ENCODE data around the gene ZNF746.
"Not testable (repeated sequence)": the region's sequence is repeated elsewhere in the genome, so short reads cannot be mapped to it uniquely, and the experiment has no call there.

Gene ZNF746

DNA sequence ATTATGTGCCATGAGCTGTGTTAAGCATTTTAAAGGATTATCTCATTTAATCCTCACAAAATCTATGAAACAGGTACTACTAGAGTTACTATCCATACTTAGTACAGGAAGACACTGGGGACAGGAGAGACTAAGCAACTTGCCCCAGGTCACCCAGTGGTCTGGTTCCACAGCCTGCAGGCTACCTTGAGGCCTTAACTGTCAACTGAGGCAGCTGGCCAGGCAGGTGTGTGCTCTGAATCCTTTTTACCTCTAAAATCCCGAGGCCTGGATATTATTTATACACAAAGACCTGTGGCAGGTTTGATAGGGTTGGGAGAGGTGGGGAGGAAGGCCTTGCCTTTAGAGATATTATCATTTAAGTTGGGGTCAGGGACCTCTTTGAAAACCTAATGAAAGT lies 39.8 kb downstream of the ZNF746 start:
- no peak for DNase-seq

DNA sequence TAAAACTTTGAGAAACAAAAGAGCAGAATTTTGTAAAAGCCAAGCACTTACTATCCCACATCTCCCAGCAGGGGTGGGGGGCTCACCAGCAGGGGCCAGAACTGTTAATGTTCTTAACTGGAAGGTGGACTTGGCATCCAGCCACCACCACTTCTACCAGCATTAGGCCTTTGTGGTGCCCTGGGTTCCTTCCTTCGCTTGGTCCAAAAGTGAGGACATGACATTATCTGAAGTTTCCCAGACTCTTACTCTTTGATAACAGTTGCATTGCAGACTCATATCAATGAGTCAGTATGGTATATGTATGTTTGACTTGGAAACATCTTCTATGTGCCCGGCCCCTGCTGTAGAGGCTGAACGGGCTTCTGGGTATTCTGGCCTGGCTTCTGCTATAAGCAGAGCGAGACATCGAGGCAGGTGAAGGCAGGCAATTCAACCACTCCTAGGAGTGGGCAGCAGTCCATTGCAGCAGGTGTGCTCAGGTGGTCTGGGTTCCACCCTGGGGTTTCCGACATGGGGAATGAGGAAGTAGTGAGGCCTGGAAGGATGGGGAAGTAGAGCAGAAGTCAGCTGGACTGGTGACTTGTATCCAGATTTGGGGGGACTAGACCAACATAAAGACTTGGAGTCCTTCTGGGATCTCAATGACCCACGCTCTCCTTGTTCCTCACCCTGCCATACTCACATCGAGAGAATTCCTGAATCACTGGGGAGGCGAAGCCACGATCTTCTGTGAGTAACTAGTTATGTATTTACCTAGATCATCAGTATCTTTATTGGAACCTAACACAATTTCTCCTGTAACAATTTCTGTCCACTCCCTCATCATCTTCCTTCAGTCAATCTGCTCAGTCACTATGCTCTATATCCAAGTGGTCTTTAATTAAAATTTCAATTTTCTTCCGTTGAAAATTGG lies 40.8 kb downstream of the ZNF746 start:
- DNase-seq = no peak

DNA sequence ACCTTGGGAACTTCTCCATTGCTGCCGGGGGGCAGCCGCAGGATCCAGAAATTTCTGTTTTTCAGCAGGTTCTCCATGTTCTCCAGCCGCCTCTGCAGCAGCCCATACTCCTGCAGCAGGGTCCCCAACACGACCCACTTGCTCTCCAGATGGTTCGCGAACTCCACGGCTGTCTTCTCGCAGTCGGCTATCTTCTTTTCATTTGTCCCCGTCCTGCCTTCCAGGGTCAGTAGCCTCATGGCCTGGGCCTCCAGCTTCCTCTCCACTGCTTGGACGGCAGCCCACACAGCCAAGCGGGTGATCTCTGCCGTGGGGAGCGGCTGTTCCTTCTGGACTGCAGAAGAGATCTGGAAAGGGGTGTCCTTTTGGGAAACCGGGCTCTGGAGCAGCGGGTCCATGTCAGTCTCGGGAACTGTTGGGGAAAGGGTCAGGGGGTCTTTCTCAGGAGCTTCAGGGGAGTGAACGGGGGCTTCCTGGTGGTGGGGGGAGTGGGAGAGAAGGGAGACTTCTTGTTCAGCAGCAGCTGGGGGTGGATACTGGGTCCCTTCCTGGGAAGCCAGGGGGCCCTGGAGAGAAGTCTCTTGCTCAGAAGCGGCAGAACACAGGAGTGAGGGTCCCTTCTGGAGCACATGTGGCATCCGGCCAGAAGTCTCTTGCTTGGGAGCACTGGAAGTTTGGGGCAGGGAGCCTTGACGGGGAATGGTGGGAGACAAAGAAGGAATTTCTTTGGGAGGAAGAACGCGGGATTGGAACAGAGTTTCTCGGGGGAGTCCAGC lies 42.2 kb downstream of the ZNF746 start:
- DNase-seq = no peak

DNA sequence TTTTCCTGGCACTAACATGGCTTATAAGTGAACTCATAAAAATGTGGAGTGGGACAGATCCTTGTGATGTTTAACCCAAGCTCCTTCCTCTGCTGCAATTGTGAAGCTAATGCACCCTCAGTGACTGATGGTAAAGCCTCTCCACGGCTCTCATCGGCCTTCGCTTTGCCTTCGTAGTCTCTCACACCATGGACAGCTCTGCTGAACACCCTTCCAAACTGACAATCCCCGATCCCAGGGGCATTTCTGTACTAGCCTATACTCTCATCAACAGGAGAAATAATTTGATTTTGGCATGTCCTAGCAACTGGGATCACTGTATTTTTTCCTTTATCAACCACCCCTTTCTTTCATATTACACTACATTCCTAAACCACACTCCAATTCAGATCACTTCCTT lies 42.9 kb downstream of the ZNF746 start:
- no peak for DNase-seq

DNA sequence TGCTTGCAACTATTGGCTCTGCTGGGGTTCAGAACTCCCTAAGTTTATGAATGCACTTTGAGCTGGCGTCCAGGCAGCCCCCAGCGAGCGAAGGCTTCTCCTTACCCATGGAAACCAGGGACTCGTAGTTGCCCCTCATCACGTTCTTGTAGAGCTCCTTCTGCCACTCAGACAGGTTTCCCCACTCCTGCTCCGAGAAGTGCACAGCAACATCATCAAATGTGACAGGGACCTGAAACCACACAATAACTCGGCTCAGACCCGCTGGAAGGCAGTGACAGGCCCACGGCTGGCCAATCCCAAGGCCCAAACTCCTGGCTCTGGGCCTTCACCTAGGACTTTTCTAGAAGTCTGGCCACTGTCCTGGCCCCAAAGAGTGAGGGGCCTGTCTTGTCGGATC lies 43.6 kb downstream of the ZNF746 start:
- DNase-seq = no peak

DNA sequence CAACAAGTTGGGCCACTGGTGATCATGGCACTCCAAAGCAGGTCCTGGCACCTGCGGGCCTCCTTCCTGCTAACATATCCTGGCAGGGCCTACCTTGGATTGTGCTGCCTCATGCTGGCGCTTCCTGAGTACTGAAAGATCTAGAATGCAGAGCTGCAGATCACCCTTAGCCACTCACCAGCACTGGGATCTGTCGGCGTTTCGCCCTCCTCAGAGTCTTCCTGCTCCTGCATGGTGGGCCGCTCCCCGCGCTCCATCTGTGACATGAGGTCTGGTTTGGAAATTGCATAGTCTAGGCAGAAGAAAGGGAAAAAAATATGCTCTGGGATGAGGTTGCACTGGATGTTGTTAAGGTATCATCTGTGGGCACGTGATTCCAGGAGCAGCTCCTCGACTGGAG lies 46.8 kb downstream of the ZNF746 start:
- DNase-seq = no peak

DNA sequence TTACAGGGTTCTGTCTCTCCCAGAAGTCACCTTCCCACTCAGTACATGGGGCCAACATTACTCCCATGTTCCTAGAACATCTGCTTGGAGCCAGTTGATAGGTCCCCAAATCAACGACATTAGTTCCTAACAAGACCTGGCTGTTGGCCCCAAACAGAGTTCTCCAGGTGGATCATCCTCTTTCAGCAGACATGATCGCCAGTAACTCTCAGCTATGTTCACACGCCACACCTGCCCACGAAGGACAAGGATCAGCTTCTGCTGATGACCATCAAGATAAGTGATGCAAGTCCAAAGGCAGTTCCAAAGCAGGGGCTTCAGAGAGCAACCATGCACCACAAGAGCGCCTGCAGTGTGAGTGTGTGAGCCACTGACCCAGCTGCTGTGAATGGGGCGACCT lies 47.7 kb downstream of the ZNF746 start:
- DNase-seq = no peak

DNA sequence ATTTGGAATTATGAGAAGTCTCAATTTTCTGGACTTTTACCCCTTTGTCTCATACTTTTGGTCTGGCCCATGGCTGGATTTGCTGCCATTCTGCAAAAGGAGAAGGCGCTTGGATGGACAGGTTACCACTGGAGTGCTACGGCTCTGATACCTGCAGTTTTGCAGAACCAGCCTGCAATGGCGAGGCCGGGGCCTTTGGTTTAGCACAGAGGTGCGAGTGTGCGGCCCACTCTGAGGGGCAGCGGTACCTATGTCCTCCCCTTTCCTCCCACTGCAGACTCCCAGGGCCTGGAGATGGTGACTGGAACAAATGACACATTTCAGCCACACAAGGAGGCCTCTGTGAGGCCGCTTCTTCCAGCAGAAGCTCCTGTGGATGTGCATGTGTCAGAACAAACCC lies 48.6 kb downstream of the ZNF746 start:
- DNase-seq = no peak

DNA sequence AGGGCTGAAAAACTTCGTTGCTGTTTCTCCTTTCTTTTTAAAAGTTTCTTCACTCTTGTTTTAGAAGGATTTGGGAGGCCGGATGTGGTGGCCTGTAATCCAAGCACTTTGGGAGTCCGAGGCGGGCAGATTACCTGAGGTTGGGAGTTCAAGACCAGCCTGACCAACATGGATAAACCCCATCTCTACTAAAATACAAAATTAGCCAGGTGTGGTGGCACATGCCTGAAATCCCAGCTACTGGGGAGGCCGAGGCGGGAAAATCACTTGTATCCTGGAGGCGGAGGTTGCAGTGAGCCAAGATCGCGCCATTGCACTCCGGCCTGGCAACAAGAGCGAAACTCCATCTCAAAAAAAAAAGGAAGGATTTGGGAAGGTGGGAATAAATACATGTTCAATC lies 51.6 kb downstream of the ZNF746 start:
- not testable (repeated sequence) for DNase-seq

DNA sequence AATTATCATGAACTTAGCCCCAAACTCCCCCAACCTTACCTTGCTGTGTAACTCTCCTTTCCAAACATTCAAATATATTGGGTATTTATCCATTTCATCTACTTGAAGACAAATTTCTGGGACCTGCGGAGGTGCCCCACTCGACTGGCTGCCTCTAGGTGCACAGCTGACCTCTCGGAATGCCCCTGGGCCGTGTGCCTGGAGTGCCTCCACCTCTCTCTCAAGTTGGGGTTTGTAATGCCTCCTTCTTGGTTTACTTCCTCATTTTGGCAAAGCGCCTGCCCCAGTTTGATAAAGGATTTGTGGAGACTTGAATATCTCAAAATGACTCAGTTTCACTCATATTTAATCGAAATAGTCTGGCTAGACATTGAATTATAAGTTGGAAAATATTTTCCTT lies 53.3 kb downstream of the ZNF746 start:
- no peak for DNase-seq

DNA sequence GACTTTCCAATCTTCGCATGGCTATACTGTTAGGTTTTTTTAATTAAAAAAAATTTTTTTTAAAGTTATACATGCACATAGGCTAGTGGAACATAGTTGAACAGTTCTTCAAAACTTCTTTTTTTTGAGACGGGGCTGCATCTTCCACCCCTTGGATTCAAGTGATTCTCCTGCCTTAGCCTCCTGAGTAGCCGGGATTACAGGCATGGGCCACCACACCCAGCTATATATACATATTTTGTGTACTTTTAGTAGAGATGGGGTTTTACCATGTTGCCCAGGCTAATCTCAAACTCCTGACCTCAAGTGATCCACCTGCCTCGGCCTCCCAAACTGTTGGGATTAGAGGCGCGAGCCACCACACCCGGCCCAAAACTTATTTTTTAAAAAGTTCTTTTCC lies 54.1 kb downstream of the ZNF746 start:
- DNase-seq = no peak

DNA sequence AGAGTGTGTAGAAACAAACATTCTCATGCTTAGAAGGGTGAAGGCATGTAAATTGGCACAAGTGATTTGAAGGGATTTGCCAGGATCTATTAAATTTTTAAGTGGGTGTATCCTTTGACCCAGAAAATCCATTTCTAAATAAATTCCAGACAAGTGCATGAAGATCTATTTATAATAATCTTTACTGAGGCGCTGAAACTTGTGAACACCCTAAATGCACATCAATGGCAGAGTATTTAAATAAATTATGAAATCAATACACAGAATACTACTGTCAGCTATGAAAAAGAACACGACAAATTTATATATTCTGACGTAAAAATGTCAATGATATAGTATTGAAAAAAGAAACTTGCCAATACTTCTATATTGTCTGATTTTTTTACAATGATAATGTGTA lies 54.7 kb downstream of the ZNF746 start:
- no peak for DNase-seq

DNA sequence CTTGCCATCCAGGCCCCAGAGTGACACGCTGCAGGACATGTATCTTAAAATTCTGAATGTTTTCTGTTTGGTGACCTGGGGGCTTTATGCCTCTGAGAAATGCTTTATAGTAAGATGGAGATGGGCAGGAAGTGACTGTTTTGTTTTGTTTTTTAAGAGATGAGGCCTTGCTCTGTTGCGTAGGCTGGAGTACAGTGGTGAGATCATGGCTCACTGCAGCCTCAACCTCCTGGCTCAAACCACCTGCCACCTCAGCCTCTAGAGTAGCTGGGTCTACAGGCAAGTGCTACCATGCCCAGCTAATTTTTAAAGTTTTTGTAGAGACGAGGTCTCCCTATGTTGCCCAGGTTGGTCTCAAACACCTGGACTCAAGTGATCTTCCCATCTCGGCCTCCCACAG lies 57.4 kb downstream of the ZNF746 start:
- DNase-seq = no peak

DNA sequence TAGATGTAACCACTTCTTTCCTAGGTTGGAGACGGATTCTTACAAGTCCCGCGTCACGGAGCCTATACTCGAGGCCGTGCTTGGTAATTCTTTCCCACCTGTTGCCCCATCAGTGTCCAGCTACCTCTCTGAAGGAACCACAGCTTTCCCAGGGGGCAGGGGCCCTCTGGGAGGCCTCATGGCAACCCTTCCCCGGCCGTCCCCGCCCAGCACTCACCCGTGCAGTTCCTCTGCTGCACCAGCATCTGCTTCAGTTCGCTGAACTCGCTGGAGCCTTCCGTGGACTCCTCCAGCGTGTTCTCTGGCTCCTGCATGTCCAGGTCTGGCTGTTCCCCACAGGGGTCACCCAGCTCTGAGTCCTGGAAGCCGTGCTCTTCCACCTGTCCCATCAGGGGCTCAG lies 61.3 kb downstream of the ZNF746 start:
- no peak for DNase-seq

DNA sequence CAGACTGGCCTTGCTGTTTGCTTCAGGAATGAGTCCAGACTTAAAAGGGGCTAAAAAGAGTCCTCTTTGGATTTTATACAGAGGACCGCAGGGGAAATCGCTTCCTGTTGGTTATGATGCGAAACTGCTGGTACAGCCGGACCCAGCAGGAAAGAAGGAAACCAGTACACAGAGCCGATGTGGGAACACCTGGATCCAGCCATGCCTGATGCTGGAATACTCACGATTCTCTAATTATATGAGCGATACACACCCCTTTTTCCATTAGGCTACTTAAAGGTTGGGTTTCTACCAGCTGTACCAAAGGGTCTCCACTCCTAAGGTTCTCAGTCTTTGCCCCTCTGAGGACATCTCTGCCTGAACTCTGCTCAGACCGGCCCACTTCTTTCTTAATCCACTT lies 64.5 kb downstream of the ZNF746 start:
- DNase-seq = no peak

DNA sequence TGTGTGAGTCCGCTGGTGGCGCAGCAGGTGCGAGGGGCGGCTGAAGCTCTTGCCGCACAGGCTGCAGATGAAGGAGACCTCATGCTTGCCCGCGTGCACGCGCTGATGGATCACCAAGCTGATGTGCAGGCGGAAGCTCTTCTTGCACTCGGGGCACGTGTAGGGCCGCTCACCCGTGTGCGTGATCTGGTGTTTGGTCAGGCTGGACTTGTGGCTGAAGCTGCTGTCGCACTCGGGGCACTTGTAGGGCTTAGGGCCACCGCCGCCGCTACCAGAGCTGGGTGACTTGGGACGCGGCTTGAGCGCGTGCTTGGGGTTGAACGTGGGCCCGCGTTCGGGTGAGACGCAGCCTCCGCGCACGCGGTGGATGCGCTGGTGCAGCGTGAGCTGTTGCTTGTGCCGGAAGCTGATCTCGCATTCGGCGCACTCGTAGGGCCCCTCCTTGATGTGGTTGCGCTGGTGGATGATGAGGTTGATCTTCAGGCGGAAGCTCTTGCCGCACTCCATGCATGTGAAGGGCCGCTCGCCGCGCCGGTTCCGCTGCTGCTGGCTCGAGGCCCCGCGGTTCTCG lies 65.4 kb downstream of the ZNF746 start:
- no peak for DNase-seq

DNA sequence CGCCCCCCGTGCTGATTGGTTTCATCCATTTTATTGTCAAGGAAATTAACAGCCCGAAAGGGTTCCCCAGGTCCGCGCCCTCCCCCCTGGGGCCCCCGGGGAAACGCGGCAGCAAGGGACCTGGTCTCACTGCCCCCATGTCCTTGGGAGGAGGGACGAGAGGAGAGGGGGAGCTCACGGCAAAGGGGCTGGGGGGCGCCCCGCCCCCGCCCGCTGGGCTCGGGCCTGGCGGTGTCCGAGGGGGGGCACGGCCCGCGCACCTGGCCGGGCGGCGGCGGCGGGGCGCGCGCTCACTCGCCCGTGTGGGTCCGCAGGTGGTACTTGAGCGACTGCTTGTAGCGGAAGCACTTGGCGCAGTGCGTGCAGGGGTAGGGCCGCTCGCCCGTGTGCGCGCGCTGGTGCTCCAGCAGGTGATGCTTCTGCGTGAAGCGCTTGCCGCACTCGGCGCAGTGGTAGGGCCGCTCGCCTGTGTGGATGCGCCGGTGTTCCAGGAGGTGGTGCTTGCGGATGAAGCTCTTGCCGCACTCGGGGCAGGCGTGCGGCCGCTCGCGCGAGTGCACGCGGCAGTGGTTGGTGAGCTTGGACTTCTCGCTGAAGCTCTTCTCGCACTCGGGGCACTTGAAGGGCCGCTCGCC lies 66.0 kb downstream of the ZNF746 start:
- DNase-seq = no peak

DNA sequence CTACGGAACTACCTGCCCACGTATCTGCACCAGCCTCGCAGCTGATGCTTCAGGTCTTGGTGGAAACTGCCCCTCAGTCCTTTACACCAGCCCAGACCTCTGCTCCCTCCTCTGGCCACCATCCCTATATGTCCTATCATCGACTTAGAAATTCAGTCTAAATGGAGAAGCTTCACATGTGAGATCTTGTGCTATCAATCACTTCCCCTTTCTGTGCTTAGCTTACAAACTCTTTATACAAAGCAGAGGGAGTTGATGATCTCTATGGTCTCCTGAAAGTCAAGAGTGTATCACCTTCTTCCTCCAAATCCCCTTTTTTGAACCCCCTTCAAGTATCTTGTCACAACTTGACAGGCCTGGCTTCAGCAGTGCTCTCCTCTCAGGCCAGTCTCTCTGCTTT lies 67.4 kb downstream of the ZNF746 start:
- no peak for DNase-seq

DNA sequence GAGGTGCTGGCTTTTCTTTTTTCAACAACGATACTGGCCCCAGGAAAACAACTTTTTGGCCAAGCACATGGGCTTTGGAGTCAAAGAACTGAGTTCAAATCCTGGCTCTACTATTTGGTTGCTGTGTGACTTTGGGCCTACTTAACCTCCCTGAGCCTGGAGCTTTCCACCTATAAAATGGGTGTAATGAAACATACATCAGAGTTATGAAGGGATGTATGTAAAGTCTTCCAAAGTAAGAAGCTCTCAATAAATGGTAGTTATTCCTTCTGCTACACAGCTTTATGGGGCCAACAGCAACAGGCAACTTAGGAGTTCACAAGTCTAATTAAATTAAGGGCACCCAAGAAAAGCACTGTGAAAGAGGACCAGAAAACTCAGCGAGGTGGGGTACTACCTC lies 69.7 kb downstream of the ZNF746 start:
- no peak for DNase-seq

DNA sequence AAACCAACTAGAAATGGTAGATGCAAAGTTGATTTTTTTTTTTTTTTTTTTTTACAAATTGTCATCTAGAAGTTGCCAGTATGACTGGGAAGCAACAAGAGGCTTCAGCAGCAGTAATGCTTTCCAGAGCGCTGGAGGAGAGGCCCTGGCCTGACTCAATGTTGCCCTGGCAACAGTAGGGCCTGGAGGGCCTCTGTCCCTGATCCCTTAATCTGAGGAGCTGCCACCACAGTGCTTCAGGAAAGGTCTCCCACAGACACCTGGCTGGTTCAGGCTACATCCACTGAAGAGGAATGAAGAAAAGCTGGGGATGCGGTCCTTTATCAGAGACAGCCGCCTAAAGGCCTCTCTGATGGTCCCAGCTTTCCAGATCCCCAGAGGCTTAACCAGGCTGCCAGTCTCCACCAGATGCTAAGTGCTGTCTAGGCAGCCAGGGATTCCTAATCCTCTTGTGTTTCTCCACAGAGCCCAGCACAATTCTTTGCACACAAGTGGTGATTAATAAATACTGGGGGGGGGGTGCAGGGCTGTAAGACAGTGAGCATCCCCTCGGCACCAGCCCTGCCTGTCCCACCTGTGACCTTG lies 70.4 kb downstream of the ZNF746 start:
- no peak for DNase-seq

DNA sequence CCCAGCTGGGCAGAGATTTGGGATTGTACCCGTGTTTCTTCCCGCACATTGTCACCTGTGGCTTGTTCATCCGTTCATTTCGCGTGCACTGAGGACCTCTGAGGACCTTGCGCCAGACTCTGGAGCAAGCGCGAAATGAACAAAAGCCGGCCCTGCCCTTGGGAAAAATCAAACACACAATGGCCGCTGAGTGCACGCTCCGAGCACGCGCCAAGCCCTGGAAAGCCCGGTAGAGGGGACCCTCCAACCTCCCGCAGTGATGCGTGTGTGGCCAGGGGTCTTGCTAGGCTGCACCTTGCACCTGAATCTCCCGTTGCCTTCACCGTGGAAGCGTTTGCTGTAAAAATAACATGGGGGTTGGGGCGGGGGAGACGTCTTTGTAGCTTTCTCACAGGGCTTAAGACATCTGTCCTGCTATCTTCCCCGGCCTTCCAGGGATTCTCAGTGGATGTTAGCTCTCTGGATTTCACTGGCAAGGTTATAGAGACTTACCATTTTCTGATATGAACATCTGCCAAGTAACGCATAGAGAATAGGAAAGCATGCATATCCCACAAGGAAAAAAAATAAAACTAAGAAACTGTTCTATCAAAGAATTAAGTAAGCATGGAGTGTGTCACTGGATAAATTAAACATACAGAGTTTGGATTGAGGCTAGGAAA lies 74.0 kb downstream of the ZNF746 start:
- DNase-seq = peak; percentile 64

DNA sequence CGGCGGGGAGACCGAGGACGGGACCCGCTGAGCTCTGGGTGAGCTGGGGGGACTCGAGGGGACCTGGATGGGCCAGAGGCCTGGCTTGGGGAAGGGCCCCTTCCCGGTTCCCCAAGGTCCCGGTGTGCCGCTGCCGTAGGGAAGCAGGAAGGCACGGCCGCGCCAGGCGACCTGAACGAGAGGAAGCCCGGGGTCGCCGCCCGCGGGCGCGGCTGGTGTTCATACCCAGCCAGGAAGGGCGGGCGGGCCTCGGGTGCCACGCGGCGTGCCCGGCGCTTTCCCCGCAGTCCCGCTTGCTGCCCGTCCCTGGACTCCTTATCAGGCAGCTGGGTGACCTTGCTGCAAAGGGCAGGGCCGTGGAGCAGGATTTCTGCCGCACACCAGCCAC lies 74.7 kb downstream of the ZNF746 start:
- no peak for DNase-seq

All from NCI-H1092 treated with DMSO at 0.1 percent for 48 hours (cell line).